ENCODE measurements around the gene ZSWIM5.

DNA sequence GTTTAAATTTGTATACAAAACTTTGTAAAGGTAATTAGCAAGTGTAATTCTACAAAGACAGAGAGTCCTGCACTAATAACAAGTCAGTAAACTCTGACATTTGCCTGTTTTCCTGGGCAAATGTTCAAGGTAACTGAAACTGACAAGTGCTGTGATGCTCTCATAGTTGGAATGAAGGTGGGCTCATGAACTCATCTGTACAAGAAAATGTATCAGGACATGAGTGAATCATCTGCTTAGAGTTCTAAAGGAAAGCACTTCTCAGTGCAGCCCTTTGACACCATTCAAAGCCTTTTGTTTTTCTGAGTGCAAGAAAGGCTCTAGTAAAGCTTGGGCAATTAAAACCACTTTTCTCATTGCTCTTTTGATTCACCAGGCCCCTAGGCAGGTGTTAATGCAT lies 102.9 kb downstream of the ZSWIM5 start:
- TF ChIP-seq, protein P1, sequence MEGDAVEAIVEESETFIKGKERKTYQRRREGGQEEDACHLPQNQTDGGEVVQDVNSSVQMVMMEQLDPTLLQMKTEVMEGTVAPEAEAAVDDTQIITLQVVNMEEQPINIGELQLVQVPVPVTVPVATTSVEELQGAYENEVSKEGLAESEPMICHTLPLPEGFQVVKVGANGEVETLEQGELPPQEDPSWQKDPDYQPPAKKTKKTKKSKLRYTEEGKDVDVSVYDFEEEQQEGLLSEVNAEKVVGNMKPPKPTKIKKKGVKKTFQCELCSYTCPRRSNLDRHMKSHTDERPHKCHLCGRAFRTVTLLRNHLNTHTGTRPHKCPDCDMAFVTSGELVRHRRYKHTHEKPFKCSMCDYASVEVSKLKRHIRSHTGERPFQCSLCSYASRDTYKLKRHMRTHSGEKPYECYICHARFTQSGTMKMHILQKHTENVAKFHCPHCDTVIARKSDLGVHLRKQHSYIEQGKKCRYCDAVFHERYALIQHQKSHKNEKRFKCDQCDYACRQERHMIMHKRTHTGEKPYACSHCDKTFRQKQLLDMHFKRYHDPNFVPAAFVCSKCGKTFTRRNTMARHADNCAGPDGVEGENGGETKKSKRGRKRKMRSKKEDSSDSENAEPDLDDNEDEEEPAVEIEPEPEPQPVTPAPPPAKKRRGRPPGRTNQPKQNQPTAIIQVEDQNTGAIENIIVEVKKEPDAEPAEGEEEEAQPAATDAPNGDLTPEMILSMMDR (tag by site-specific recombination; IDR thresholded peaks at IDR 0.05), result no peak
- TF ChIP-seq, protein P2, sequence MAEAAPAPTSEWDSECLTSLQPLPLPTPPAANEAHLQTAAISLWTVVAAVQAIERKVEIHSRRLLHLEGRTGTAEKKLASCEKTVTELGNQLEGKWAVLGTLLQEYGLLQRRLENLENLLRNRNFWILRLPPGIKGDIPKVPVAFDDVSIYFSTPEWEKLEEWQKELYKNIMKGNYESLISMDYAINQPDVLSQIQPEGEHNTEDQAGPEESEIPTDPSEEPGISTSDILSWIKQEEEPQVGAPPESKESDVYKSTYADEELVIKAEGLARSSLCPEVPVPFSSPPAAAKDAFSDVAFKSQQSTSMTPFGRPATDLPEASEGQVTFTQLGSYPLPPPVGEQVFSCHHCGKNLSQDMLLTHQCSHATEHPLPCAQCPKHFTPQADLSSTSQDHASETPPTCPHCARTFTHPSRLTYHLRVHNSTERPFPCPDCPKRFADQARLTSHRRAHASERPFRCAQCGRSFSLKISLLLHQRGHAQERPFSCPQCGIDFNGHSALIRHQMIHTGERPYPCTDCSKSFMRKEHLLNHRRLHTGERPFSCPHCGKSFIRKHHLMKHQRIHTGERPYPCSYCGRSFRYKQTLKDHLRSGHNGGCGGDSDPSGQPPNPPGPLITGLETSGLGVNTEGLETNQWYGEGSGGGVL (tag by site-specific recombination; IDR thresholded peaks at IDR 0.05), result no peak
- TF ChIP-seq ZNF274 (IDR thresholded peaks at IDR 0.05; ENCODE audit: low read length) (no peak), ZNF274 (tag by site-specific recombination; IDR thresholded peaks at IDR 0.05; ENCODE audit: borderline replicate concordance) (no peak), ZNF629 (tag by site-specific recombination; IDR thresholded peaks at IDR 0.05) (no peak), EGR2 (tag by site-specific recombination; IDR thresholded peaks at IDR 0.05; ENCODE audit: low read depth) (no peak), GLI4 (tag by site-specific recombination; IDR thresholded peaks at IDR 0.05) (no peak), REPIN1 (tag by site-specific recombination; IDR thresholded peaks at IDR 0.05; ENCODE audit: low read depth) (no peak), ZNF324 (tag by site-specific recombination; IDR thresholded peaks at IDR 0.05) (no peak), ZNF426 (tag by site-specific recombination; IDR thresholded peaks at IDR 0.05) (no peak), ZNF391 (tag by site-specific recombination; IDR thresholded peaks at IDR 0.05; ENCODE audit: borderline replicate concordance, low read depth) (no peak)
- TF ChIP-seq, protein P3, sequence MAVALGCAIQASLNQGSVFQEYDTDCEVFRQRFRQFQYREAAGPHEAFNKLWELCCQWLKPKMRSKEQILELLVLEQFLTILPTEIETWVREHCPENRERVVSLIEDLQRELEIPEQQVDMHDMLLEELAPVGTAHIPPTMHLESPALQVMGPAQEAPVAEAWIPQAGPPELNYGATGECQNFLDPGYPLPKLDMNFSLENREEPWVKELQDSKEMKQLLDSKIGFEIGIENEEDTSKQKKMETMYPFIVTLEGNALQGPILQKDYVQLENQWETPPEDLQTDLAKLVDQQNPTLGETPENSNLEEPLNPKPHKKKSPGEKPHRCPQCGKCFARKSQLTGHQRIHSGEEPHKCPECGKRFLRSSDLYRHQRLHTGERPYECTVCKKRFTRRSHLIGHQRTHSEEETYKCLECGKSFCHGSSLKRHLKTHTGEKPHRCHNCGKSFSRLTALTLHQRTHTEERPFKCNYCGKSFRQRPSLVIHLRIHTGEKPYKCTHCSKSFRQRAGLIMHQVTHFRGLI (tag by site-specific recombination; IDR thresholded peaks at IDR 0.05), result no peak

Measured in HEK293 (cell line).